GM19238 (cell line): ENCODE data around the gene KCNJ15.

Source experiments
- DNase-seq: peaks from one replicate; pipeline ENCODE4 v3.0.0; 2011; ENCODE audit warnings: low spot score; ENCODE audit not compliant: insufficient read length

The KCNJ15 gene

DNA sequence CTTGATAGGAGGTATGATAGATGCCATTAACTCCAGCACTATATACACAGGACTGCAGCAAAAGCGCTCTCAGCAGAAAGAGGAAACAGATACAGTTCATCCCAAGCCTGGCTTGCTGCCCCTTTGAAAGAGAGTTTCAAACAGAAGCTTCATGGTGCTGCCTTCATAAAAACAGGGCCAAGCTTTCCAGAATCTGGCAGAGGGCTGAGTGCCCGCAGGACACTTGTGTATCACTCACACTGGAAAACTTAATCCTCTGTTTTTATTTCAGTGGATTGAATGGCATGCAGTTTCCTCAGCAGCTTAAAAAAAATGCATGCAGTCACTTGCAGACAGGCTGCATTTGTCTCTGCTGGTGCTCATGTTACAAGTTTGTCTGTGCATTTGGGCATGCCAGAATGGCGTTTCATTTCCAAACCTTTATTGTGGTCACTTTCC lies 40.4 kb downstream of the KCNJ15 start:
- no peak for DNase-seq

DNA sequence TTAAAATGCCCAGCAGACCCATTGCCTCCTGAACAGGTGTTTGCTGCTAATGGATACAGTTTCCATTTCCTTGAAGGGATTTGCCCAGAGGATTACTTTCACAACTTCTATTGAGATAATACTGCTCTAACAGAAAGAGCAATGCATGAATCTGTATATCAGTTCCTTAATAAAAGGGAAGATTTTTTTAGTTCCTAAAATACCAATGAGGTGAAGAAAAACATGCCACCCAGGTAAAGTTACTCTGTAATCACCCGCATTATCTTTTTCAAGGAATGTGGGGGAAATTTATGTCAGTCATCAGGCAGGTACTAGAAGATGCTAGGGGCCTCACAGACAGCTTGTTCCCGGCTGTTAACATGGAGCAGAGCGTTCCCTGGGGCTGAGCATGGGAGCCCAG lies 41.1 kb downstream of the KCNJ15 start:
- DNase-seq = no peak

GRCh38 chr21:38298832-38299231 lies 42.0 kb downstream of the KCNJ15 start:
- DNase-seq = no peak

DNA sequence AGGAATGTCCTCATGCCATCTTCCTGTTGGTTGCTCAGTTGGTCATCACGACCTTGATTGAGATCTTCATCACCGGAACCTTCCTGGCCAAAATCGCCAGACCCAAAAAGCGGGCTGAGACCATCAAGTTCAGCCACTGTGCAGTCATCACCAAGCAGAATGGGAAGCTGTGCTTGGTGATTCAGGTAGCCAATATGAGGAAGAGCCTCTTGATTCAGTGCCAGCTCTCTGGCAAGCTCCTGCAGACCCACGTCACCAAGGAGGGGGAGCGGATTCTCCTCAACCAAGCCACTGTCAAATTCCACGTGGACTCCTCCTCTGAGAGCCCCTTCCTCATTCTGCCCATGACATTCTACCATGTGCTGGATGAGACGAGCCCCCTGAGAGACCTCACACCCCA lies 42.9 kb downstream of the KCNJ15 start:
- no peak for DNase-seq

- DNase-seq = no peak
Measured at GRCh38 chr21:38300141-38300578, 43.4 kb downstream of the KCNJ15 start.

DNA sequence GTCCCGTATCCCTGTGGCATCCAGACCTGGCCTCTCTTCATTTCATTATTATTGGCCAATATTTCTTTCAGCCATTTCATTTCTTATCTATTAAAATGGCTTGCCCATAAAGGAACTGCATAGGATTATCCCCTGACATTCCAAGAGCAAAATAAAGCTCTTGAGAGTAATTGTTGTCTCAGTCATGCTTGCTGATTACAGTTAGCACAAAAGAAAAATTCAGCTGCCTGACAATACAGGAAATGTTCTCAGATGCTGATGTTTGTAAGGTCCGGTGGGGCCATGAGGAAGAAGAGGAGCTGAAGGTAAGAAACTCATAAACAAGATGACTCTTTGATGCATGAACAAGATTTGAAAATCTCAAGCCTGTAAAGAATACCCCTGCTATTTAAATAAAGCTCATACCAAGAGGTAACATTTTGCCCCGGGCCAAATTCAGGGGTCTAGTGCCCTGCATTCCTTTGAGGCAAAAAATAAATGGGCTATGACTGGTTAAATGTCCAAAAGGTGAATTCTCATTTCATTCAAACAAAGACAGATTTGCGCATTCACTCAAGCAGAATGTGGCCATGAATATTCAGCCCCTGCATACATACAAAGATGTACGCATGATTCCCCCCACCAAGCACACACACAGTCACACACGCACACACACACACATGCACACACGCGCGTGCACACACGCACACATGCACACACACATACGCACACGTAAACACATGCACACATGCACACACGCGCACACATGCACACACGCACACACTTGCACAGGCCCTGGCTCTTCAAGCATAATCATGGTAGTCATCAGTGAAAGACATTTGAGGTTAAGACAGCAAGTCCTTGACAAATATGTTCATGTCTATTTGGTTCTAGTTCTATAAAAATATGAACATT lies 44.8 kb downstream of the KCNJ15 start:
- no peak for DNase-seq

- no peak for DNase-seq
Measured at GRCh38 chr21:38303300-38303699, 46.5 kb downstream of the KCNJ15 start.

GRCh38 chr21:38306433-38307141 lies 49.8 kb downstream of the KCNJ15 start:
- DNase-seq = no peak

DNA sequence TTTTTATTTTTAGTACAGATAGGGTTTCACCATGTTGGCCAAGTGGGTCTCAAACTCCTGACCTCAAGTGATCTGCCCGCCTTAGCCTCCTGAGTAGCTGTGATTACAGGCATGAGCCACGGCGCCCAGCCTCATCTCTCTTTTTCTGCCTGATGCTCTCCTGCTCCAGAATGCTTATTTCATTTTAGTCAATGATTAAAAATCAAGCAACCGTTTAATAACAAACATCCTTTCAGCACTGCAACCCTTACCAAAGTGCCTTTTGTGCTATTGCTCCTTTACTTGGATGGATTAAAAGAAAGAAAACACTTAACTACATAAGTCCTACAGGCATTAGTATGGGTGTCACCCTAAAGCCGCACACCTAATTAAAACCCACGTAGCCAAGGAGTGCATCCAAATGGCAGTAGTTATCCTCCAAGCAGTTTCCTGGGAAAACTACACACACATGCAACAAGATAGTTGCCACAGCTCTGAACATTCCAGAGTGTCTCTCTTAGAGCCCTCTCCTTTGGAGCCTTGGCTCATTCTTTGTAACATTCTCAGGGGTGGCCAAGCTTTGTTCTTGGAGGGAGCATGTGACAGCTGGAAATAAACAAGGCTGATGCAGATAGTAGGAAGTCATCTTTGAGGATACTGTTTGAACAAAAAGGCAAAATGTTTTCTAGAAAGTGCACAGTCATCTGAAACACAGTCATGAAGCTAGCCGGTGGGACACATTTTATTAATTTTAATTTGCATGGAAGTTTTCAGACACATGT lies 51.2 kb downstream of the KCNJ15 start:
- DNase-seq = no peak

DNA sequence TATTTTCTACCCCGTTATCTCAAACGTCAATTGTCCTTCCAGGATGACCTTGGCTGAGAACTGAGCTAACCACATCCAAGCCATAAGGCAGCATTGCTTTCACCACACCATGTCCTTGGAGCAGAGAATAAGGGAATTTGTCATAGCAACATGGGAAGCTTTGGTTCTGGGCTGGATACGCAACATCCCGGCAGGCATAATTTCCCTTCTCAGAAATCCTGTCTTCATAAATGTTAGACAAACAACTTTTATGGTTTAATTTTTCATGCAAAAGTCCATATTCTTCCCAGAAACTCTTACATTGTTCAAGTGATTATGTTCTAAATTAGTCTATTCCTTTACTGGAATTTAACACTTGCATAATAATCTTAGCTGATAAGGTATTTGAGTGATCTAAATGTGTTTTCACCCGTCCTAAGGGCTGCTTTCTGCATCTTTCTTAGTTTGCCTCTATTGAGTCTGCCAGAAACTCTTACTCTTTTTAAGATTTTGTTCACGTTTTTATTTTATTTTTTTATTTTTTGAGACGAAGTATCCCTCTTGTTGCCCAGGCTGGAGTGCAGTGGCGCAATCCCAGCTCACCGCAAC lies 51.8 kb downstream of the KCNJ15 start:
- no peak for DNase-seq

GRCh38 chr21:38310646-38311485 lies 54.1 kb downstream of the KCNJ15 start:
- DNase-seq = no peak

DNA sequence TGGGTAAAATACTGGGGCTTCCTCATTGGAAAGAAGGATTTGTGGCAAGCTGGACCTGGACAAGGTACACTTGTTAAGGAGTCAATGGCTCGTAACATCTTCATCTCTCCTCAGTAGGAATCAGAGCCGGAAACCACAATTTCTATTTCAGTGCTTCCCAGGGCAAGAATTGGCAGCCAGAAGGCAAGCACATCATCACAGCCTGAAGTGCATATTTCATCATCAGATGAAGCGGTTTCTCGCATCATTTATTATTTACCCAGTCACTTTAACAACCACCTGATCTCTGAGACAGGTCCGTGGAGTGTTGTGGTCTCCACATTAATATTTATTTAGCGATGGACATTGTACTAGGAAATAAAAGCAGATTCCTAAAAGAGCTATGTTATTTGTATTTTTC lies 55.0 kb downstream of the KCNJ15 start:
- DNase-seq = no peak

- DNase-seq = no peak
Measured at GRCh38 chr21:38312822-38313221, 56.0 kb downstream of the KCNJ15 start.

DNA sequence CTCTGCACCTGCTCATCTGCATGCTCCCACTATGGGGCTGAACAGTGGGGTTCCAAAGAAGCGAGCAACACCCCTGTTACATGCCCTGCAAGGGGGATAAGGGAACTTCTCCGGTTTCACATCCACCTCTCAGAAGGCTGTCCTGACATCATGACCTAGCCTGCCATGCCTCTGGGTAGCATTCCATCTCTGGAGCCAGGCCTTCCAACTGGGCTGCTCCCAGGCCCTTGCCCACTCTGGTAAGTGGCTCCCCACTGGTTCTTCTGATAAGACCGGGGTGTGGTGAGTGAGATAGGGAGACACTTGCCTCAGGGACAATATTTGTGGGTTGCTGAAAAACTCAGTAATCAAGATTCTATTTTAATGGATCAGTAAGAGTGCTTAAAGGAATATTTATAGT lies 57.8 kb downstream of the KCNJ15 start:
- no peak for DNase-seq

DNA sequence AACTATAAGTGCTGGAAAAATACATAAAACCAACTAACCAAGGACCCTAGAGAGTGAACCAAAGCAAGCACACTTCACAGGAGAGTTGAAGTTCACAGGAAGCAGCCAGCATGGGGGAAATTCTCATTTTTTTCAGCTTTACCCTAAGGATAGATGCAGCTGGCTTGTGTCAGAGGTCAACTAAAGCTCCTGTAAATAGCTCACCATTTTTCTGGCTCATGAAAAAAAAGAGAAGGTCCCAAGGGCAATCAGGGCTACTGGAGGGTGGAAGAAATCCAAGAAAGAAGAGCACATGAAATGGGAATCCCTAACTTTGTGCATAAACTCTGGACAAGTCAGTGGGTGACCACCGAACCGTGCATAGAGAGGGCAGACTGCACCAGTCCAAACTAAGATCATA lies 58.3 kb downstream of the KCNJ15 start:
- DNase-seq = no peak

- no peak for DNase-seq
Measured at GRCh38 chr21:38319781-38320180, 63.0 kb downstream of the KCNJ15 start.

DNA sequence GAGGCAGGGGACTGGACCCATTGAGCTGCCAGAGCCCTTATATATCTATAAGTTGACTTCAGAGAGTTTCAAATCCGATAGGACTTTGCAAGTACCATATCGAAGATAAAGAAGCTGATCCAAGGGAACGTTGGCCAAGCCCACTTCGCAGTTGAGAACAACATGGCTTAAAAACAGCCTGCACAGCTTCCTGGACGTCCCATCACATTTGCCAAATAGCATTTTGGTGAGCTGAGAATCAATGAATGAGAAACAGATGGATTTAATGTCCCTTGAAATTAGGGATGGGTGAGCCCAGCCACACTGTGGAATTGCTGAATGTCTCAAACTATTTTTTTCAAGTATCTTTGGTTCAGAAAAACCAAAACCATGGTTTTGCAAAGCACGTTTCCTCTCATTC lies 64.8 kb downstream of the KCNJ15 start:
- DNase-seq = no peak

DNA sequence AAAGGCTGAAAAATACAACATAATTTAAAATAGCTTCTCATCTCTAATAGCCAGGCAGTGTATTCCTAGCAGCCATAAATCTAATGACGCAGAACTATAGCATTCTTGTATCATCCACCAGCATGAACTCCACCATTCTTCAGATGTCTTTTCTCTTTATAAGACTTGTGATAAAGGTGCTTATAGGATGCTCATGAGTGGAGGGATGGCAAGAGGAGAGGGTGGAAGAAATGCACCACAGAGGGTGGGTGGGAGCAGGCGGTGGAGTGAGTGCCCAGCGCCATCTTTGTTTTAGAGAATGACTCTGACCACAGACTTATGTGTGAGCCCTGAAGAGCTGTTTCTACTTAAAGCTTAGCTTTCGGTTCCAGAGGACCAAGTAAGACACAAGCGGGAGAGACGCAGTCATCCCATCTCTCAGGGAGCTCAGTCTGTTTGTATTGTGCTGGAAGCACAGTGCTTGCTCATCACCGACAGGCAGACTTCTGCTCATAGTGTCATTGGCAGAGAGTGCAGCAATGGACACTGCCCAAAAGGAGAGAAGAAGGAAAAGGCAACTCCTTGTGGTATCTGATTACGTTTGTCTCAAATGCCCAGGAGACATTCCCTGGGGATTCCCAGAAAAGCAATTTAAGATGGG lies 65.6 kb downstream of the KCNJ15 start:
- no peak for DNase-seq

- no peak for DNase-seq
Measured at GRCh38 chr21:38323721-38324531, 67.1 kb downstream of the KCNJ15 start.
